Liver (tissue), 9 donors: ENCODE results near the gene CBLC. TPM values are rescaled to one million over a fixed set of nuclear protein-coding genes. Genes with fewer than 3 reads are reported as not detected.
A peak's percentile ranks its signal among the peaks of the same experiment; 100 is the strongest.

Source experiments
- DNase-seq: peaks from one replicate; pipeline ENCODE4 v3.0.0-alpha.2; 2017; ENCODE audit warnings: low spot score
- H3K27ac ChIP-seq, 2 donors: one replicate each; pipeline ENCODE4 v1.7.0; 2013; ENCODE audit warnings: inconsistent platforms in 2 of 2, low read length in 2 of 2, control low read depth in 1 of 2, low read depth in 1 of 2, mild to moderate bottlenecking in 1 of 2
- H3K27me3 ChIP-seq, 4 donors: one replicate each; pipeline versions ENCODE4 v1.6.1 to v1.7.0; 2013; ENCODE audit warnings: low read length in 3 of 4, inconsistent platforms in 1 of 4, mild to moderate bottlenecking in 1 of 4, moderate library complexity in 1 of 4; ENCODE audit not compliant: control insufficient read depth in 4 of 4, insufficient read depth in 4 of 4
- H3K36me3 ChIP-seq, 4 donors: one replicate each; pipeline versions ENCODE4 v1.6.1 to v1.7.0; 2013; ENCODE audit warnings: low read length in 3 of 4, mild to moderate bottlenecking in 3 of 4, low read depth in 1 of 4, moderate library complexity in 1 of 4; ENCODE audit not compliant: control insufficient read depth in 4 of 4, insufficient read depth in 3 of 4
- H3K4me1 ChIP-seq, 4 donors: one replicate each; pipeline versions ENCODE4 v1.6.1 to v1.7.0; 2013; ENCODE audit warnings: low read length in 3 of 4, mild to moderate bottlenecking in 3 of 4, moderate library complexity in 1 of 4; ENCODE audit not compliant: control insufficient read depth in 4 of 4, insufficient read depth in 4 of 4
- H3K4me3 ChIP-seq, 3 donors: one replicate each; pipeline versions ENCODE4 v1.6.1 to v1.7.0; 2013; ENCODE audit warnings: low read length in 3 of 3, control low read depth in 1 of 3, low read depth in 1 of 3, mild to moderate bottlenecking in 1 of 3
- H3K9ac ChIP-seq, 2 donors: one replicate each; pipeline ENCODE4 v1.7.0; 2013; ENCODE audit warnings: low read length in 2 of 2, mild to moderate bottlenecking in 2 of 2, moderate library complexity in 2 of 2, control low read depth in 1 of 2, low read depth in 1 of 2
- H3K9me3 ChIP-seq, 4 donors: one replicate each; pipeline versions ENCODE4 v1.6.1 to v1.7.0; 2013; ENCODE audit warnings: low read length in 3 of 4; ENCODE audit not compliant: control insufficient read depth in 4 of 4
- EGR1 ChIP-seq, 2 donors: IDR thresholded peaks; 2 replicates each; pipeline ENCODE4 v1.6.1; 2016 to 2018; ENCODE audit warnings: antibody characterized with exemption in 2 of 2, low read depth in 2 of 2
- FOXA1 ChIP-seq: IDR thresholded peaks from 2 replicates; pipeline ENCODE4 v1.6.1; 2016; ENCODE audit warnings: antibody characterized with exemption
- FOXA2 ChIP-seq: IDR thresholded peaks from 2 replicates; pipeline ENCODE4 v1.6.1; 2016; ENCODE audit warnings: antibody characterized with exemption
- GABPA ChIP-seq, 2 donors: IDR thresholded peaks in 1 of 2; conservative IDR thresholded peaks in 1 of 2; 2 replicates each; pipeline ENCODE4 v1.6.1; 2016; ENCODE audit warnings: antibody characterized with exemption in 2 of 2, mild to moderate bottlenecking in 1 of 2, moderate library complexity in 1 of 2
- HNF4A ChIP-seq, 2 donors: conservative IDR thresholded peaks; 2 replicates each; pipeline ENCODE4 v1.6.1; 2016; ENCODE audit warnings: antibody characterized with exemption in 2 of 2, mild to moderate bottlenecking in 2 of 2
- HNF4G ChIP-seq: IDR thresholded peaks from 2 replicates; pipeline ENCODE4 v1.6.1; 2016; ENCODE audit warnings: antibody characterized with exemption
- JUND ChIP-seq, 2 donors: IDR thresholded peaks; 2 replicates each; pipeline ENCODE4 v1.6.1; 2016; ENCODE audit warnings: antibody characterized with exemption in 2 of 2
- MAX ChIP-seq: IDR thresholded peaks from 2 replicates; pipeline ENCODE4 v1.6.1; 2016; ENCODE audit warnings: antibody characterized with exemption
- NR2F2 ChIP-seq: IDR thresholded peaks from 2 replicates; pipeline ENCODE4 v1.6.1; 2016; ENCODE audit warnings: antibody characterized with exemption
- RAD21 ChIP-seq, 2 donors: IDR thresholded peaks; 2 replicates each; pipeline ENCODE4 v1.6.1; 2016; ENCODE audit warnings: antibody characterized with exemption in 2 of 2, mild to moderate bottlenecking in 2 of 2
- REST ChIP-seq: IDR thresholded peaks from 2 replicates; pipeline ENCODE4 v1.6.1; 2016; ENCODE audit warnings: antibody characterized with exemption, mild to moderate bottlenecking
- RXRA ChIP-seq, 2 donors: IDR thresholded peaks; 2 replicates each; pipeline ENCODE4 v1.6.1; 2017 to 2018; ENCODE audit warnings: antibody characterized with exemption in 2 of 2, mild to moderate bottlenecking in 1 of 2
- SP1 ChIP-seq: IDR thresholded peaks from 2 replicates; pipeline ENCODE4 v1.6.1; 2018; ENCODE audit warnings: antibody characterized with exemption, mild to moderate bottlenecking
- TAF1 ChIP-seq: conservative IDR thresholded peaks from 2 replicates; pipeline ENCODE4 v1.6.1; 2016; ENCODE audit warnings: antibody characterized with exemption, mild to moderate bottlenecking
- YY1 ChIP-seq: IDR thresholded peaks from 2 replicates; pipeline ENCODE4 v1.6.1; 2016; ENCODE audit warnings: antibody characterized with exemption, mild to moderate bottlenecking
- WGBS: extraction: QIAGEN DNeasy Blood & Tissue Kit; methylation state at CpG from one replicate; pipeline ENCODE4 v1.1.7; 2013; 5-methylcytosine and 5-hydroxymethylcytosine counted together
- polyA plus RNA-seq, 2 donors: library from polyadenylated mRNA; stranded (reverse) in 1 of 2; unstranded in 1 of 2; fragments of 200-250 nt in 1 of 2; fragments of >200 nt in 1 of 2; fragmentation: Nextera tagmentation in 1 of 2; extraction: Ambion mirVana in 1 of 2; gene quantifications; one replicate each; pipeline versions ENCODE4 v1.2.1 to v1.2.3, GENCODE V29; 2013 to 2015
- total RNA-seq, 2 donors: library from RNA; depleted of rRNA; stranded (reverse); fragments of >200 nt; gene quantifications; one replicate each; pipeline ENCODE4 v1.2.3, GENCODE V29; 2014
- TF ChIP-seq, protein P1 (sequence below): fragments of 150-350 bp; IDR thresholded peaks from 2 replicates; pipeline ENCODE4 v1.5.1; 2017; ENCODE audit warnings: improper control_type of control experiment, low read depth, low read length; ENCODE audit not compliant: missing input control
- TF ChIP-seq, protein P2 (sequence below): IDR thresholded peaks from 2 replicates; pipeline ENCODE4 v1.6.1; 2016; ENCODE audit warnings: antibody characterized with exemption
- TF ChIP-seq, protein P3 (sequence below): IDR thresholded peaks from 2 replicates; pipeline ENCODE4 v1.6.1; 2016; ENCODE audit warnings: antibody characterized with exemption
- donor health status: healthy.
- donor health status: healthy.
- donor health status: healthy.
- donor health status: healthy.
- donor health status: healthy.

CBLC gene
- total and polyA plus RNA-seq, 4 donors = 2.1 to 14.0 (median 8.8) TPM

DNA sequence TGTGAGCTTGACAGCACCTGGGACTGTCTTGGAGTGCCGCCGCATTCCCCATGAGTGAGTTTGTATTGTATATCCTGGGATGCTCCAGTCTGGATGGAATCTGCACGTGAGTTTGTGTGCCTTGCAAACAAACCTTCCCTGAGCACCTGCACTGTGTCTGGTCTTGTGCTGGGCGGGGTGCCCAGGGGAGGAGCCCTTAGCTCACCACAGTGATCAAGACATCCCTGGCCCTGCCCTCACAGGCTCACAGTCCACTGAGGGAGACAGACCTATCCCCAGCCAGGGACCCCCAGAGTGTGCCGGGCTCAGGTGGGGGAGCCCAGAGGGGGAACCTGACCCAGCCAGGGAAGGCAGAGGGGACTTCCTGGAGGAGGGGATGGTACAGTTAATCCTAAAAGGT is 29.5 kb downstream of the CBLC start:
- Histone ChIP-seq H3K36me3 (peaks cover 0 to 2% (median 0%) of the 10 kb centered on the region in 4 donors), H3K9ac (no peak overlapping the region), H3K27ac (peak overlapping the region; percentile 65 to 80), H3K27me3 (no peaks in the 10 kb centered on the region), H3K9me3 (no peaks in the 10 kb centered on the region), H3K4me1 (peaks cover 11 to 27% (median 21%) of the 10 kb centered on the region in 4 donors), H3K4me3 (no peak overlapping the region)
- DNase-seq = no peak
- TF ChIP-seq, protein P1, sequence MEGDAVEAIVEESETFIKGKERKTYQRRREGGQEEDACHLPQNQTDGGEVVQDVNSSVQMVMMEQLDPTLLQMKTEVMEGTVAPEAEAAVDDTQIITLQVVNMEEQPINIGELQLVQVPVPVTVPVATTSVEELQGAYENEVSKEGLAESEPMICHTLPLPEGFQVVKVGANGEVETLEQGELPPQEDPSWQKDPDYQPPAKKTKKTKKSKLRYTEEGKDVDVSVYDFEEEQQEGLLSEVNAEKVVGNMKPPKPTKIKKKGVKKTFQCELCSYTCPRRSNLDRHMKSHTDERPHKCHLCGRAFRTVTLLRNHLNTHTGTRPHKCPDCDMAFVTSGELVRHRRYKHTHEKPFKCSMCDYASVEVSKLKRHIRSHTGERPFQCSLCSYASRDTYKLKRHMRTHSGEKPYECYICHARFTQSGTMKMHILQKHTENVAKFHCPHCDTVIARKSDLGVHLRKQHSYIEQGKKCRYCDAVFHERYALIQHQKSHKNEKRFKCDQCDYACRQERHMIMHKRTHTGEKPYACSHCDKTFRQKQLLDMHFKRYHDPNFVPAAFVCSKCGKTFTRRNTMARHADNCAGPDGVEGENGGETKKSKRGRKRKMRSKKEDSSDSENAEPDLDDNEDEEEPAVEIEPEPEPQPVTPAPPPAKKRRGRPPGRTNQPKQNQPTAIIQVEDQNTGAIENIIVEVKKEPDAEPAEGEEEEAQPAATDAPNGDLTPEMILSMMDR = no peak
- no peak for TF ChIP-seq TAF1
- TF ChIP-seq NR2F2 = no peak
- no peak for TF ChIP-seq MAX
- TF ChIP-seq RAD21 (IDR thresholded peaks at IDR 0.05) = peak in 1 of 2 donors; percentile 43
- peak; percentile 23 to 76 for TF ChIP-seq RXRA (IDR thresholded peaks at IDR 0.05)
- TF ChIP-seq JUND (IDR thresholded peaks at IDR 0.05) = peak in 1 of 2 donors; percentile 37
- no peak for TF ChIP-seq REST
- no peak for TF ChIP-seq YY1
- TF ChIP-seq FOXA2 = peak; percentile 69
- TF ChIP-seq EGR1 (IDR thresholded peaks at IDR 0.05; ENCODE audit: low read depth in 2 of 2) = no peak
- TF ChIP-seq GABPA (IDR thresholded peaks at IDR 0.05 in 1 of 2, conservative IDR thresholded peaks at IDR 0.05 in 1 of 2) = peak in 1 of 2 donors; percentile 34
- TF ChIP-seq FOXA1 = no peak
- peak; percentile 41 to 62 for TF ChIP-seq HNF4A (conservative IDR thresholded peaks at IDR 0.05)
- TF ChIP-seq, protein P2, sequence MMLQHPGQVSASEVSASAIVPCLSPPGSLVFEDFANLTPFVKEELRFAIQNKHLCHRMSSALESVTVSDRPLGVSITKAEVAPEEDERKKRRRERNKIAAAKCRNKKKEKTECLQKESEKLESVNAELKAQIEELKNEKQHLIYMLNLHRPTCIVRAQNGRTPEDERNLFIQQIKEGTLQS = no peak
- TF ChIP-seq, protein P3, sequence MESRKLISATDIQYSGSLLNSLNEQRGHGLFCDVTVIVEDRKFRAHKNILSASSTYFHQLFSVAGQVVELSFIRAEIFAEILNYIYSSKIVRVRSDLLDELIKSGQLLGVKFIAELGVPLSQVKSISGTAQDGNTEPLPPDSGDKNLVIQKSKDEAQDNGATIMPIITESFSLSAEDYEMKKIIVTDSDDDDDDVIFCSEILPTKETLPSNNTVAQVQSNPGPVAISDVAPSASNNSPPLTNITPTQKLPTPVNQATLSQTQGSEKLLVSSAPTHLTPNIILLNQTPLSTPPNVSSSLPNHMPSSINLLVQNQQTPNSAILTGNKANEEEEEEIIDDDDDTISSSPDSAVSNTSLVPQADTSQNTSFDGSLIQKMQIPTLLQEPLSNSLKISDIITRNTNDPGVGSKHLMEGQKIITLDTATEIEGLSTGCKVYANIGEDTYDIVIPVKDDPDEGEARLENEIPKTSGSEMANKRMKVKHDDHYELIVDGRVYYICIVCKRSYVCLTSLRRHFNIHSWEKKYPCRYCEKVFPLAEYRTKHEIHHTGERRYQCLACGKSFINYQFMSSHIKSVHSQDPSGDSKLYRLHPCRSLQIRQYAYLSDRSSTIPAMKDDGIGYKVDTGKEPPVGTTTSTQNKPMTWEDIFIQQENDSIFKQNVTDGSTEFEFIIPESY = no peak
- TF ChIP-seq HNF4G = no peak
- TF ChIP-seq SP1 = peak; percentile 19
- 37% methylated on average over 5 of the region's 5 CpGs for WGBS
